SW 1271 (cell line): ENCODE results near the gene CCR5.

Source experiments
- DNase-seq, 2 experiments: peaks; one replicate each; lab custom pipeline; 2025; lab: John Stamatoyannopoulos, UW

Gene CCR5

GRCh38 chr3:46359733-46360493 is 10.8 kb upstream of the CCR5 start:
- no peak for DNase-seq

DNA sequence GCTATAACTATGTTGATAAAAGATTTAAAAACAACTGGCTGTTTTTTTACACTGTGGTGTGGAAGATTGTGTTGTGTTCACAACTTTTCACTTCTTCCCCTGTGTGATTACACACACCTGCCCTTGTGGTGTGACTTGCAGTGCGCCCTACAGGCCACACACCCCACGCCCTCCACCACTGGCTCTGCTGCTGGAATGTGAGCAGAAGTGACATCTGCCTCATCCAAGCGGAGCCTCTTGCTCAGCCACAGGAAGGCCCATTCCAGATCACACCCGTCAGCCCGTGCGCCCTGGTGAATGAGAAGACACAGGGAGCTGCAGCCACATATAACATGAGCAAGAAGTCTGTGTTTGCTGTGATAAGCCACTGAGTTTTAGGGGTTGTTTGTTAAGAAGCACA is 9.8 kb upstream of the CCR5 start:
- DNase-seq: no peak

DNA sequence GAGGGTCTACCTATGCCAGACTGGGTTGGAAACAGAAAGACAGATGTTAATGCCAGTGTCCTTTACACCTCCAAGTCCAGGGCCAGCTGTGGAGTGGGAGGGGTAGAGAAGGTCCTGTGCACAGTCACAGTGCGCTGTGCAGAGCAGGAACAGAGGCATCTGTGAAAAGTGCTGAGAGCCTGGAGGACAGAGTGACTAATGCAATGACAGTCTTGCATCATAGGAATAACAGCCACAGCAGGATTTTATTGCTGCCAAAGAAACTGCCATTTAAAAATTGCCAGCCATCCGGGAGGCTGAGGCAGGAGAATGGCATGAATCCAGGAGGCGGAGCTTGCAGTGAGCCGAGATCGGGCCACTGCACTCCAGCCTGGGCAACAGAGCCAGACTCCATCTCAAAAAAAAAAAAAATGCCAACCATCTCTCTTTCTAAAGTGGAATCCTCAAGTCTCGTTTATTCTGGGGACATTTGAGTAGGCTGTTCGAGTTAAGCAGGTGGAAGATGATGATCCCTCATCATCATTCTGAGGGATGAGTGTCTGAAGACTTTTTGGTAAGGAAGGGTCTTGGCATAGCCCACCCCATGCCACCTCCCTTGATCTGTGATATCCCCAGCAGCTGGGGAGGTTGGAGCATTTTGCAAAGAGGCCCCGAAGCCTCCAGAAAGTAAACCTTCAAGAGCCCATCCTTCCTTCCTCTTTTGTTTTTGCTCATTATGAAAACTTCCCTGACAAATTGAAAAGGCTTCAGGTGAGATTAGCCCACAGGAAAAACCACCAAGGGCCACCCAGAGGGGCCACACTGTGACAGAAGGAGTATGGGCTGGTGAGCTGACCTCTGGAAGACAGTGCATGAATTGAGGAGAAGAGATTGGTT is 9.1 kb upstream of the CCR5 start:
- DNase-seq: no peak

- DNase-seq: no peak
Observed at GRCh38 chr3:46365041-46365440, 5.7 kb upstream of the CCR5 start.

- no peak for DNase-seq
Observed at GRCh38 chr3:46365737-46366524, 4.8 kb upstream of the CCR5 start.

DNA sequence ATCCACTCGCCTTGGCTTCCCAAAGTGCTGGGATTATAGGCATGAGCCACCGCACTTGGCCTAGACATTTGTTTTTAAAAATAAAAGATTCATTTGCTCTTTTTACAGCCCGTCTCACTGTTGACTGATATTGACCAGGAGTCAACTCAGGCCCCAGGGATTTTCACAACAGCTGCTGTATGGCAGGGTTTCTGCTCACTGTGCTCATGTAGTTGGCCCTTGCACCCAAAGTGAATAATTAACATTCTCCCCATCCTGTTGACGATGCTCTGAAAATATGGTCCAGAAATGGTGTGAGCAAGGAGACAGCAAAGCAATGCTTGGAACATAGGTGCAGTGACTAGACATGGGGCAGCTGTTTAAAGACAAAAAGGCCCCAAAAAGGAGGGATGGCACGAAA is 2.9 kb upstream of the CCR5 start:
- no peak for DNase-seq

DNA sequence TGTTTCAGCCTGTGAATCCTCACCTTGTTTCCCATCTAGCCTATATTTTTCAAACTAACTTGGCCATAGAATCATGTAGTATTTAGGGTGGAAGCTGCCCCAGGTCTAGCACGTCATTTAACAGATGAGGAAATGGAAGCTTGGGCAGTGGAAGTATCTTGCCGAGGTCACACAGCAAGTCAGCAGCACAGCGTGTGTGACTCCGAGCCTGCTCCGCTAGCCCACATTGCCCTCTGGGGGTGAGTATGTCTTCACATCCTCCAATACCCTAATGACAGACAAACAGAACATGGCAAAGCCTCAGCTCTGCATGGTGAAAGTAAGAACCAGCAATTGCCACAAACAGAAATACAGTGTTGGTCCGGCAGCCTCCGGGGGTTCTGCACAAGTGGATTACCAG is 2.2 kb upstream of the CCR5 start:
- no peak for DNase-seq

- DNase-seq: no peak
Observed at GRCh38 chr3:46369151-46369550, 1.6 kb upstream of the CCR5 start.

DNA sequence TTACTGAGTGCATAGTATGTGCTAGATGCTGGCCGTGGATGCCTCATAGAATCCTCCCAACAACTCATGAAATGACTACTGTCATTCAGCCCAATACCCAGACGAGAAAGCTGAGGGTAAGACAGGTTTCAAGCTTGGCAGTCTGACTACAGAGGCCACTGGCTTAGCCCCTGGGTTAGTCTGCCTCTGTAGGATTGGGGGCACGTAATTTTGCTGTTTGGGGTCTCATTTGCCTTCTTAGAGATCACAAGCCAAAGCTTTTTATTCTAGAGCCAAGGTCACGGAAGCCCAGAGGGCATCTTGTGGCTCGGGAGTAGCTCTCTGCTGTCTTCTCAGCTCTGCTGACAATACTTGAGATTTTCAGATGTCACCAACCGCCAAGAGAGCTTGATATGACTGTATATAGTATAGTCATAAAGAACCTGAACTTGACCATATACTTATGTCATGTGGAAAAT is 1.0 kb upstream of the CCR5 start:
- no peak for DNase-seq

- DNase-seq: no peak
Observed at GRCh38 chr3:46371519-46372340, 984 bp downstream of the CCR5 start.

- no peak for DNase-seq
Observed at GRCh38 chr3:46372492-46373359, 2.0 kb downstream of the CCR5 start.

DNA sequence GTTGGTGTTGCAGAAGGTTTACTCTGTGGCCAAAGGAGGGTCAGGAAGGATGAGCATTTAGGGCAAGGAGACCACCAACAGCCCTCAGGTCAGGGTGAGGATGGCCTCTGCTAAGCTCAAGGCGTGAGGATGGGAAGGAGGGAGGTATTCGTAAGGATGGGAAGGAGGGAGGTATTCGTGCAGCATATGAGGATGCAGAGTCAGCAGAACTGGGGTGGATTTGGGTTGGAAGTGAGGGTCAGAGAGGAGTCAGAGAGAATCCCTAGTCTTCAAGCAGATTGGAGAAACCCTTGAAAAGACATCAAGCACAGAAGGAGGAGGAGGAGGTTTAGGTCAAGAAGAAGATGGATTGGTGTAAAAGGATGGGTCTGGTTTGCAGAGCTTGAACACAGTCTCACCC is 4.0 kb downstream of the CCR5 start:
- no peak for DNase-seq

DNA sequence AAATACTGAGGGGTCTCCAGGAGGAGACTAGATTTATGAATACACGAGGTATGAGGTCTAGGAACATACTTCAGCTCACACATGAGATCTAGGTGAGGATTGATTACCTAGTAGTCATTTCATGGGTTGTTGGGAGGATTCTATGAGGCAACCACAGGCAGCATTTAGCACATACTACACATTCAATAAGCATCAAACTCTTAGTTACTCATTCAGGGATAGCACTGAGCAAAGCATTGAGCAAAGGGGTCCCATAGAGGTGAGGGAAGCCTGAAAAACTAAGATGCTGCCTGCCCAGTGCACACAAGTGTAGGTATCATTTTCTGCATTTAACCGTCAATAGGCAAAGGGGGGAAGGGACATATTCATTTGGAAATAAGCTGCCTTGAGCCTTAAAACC is 4.5 kb downstream of the CCR5 start:
- DNase-seq: no peak

GRCh38 chr3:46375814-46376213 is 5.1 kb downstream of the CCR5 start:
- DNase-seq: no peak

- DNase-seq: peak in 1 of 2 experiments; percentile 20
Observed at GRCh38 chr3:46378426-46378942, 7.7 kb downstream of the CCR5 start.

GRCh38 chr3:46380471-46381221 is 9.9 kb downstream of the CCR5 start:
- no peak for DNase-seq

GRCh38 chr3:46381625-46382024 is 10.9 kb downstream of the CCR5 start:
- no peak for DNase-seq

DNA sequence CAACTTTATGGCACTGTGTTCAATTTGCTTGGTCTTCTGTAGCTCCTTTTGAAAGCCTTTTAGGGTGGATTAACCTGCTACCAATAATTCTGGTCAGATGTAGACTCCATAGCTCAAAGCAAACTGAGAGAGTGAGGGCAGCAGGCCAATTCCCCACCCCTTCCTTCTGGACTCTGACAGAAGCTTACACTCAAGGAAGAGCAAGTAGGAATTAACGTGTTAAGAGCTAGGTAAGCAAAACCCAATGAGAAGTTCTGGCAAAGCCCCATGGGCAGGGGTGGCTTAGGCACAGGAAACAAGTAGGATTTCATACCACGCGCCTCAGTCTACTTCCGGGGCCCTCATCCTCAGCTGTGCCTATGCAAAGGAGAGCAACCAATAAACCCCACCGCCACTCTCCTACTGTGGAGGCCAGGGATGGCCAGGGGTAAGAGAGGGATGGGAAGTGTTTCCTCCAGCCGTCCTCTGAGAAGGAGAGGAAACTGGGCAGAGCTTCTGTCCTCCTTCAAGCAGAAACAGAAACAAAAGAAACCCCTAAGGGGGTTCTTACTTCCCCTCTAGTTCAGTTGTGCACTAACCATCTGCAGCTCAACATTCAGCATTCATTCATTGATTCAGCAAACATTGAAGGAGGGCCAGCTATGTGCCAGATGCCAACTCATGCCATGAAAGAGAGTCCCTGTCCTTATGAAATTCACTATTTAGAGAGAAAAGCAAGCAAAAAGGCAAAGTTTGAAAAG is 12.6 kb downstream of the CCR5 start:
- no peak for DNase-seq

- no peak for DNase-seq
Observed at GRCh38 chr3:46383951-46384330, 13.2 kb downstream of the CCR5 start.
